Activated CD4-positive, alpha-beta T cell treated with anti-CD3 and anti-CD28 coated beads for 1 hour (primary cell): ENCODE results near the gene ERV3-1.
"Not testable (repeated sequence)": the region's sequence is repeated elsewhere in the genome, so short reads cannot be mapped to it uniquely, and the experiment has no call there.

Experiments
- DNase-seq: peaks from one replicate; pipeline ENCODE4 v3.0.0-alpha.2; 2020

ERV3-1 gene

GRCh38 chr7:65001291-65001814 is 5.1 kb downstream of the ERV3-1 start:
- no peak for DNase-seq

DNA sequence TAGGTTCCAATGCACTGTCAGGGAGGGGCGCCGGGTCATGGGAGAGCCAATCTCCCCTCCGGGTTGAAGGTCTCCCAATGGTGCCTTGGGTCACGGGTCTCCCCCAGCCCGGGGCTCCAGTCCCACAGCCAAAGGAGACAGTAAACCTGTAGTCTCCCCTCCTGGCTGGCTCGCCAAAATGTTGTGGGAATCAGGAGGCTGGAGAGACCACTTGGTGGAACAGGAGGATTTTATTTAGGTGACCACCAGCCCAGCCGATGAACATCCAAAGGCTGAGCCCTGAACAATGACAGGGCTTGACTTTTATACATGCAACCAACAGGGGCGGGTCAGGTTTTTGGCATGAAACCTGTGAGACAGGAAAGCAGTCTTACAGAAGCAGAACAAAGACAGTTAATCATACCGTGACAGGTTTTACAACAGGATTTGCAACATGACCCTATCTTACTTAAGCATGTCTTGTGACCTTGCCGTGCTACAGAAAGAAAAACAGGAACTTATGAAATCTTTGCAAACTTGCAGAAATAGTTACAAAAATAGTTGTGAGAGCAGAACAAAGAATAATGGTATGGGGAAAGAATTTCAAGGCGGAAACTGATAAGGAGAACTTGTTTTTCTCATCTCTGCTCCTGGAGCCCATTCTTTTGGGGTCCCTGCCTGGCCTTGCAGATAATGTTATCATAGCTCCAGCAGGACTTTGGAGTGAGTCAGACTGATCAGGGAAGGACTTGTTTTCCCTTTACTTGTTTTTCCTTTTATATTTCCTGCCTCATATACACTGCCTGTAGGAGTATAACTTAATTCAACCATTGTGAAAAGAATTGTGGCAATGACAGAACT is 7.1 kb downstream of the ERV3-1 start:
- no peak for DNase-seq

DNA sequence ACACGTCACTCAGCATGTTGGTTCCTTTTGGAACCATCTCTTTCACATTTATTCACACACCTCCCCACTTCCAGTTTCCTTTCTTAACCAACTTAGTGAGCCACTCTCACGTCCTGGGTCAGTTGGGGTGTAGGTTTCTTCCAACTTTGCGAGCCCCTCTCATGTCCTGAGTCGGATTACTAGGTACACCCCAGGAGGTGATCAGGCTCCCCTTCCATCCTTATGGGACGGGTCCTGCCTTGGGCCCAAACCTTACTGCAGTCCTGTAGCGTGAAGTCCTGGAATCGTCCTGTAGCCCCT is 7.7 kb downstream of the ERV3-1 start:
- DNase-seq = no peak

GRCh38 chr7:64997927-64998391 is 8.5 kb downstream of the ERV3-1 start:
- DNase-seq = no peak

DNA sequence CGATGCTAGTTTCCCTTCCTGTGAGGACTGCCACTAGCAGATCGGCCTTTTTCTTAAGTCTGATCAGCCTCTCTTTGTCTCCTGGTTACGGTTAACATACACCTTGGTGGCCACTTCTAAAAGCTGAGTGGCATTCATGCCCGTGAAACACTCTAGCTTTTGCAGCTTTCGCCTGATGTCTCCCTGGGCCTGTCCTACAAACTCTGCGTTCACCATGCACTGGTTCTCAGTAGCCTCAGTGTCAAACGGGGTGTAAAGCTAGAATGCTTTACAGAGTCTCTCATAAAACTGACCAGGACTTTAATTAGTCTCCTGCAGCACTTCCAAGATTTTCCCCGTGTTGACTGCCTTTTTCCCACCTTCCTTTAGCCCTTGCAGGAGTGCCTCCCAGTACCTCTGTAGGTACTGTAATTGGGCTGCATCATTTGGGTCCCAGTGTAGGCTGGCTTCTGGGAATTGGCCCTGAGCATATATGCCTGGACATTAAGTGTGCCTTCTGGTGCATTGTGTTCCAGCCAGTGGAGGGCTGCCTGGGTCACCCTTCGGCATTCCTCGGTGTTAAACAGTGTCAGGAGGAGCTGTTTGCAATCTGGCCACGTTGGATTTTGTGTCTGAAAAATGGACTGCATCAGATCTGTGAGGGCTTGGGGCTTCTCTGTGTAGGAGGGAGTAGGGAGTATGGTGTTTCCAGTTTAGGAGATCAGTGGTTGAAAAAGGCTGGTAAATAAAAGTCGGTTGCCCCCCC is 9.2 kb downstream of the ERV3-1 start:
- DNase-seq = no peak

DNA sequence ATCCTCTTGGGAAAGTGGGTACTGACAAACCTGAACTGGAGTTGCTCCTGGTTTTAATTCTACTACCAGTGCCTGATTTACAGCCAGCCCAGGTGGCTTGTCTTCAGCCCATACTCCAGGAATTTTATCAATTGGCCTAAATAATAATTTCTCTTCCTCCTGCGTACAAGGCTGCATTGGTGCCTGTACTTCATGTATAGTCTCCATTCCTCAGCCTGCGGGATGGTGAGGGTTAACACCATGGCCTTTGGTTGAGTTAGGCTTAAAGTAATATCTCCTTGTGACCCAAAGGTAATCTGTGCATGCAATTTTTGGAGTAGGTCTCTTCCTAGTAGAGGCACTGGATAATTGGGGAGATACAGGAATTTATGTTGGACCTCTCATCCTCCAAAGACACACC is 10.2 kb downstream of the ERV3-1 start:
- no peak for DNase-seq

DNA sequence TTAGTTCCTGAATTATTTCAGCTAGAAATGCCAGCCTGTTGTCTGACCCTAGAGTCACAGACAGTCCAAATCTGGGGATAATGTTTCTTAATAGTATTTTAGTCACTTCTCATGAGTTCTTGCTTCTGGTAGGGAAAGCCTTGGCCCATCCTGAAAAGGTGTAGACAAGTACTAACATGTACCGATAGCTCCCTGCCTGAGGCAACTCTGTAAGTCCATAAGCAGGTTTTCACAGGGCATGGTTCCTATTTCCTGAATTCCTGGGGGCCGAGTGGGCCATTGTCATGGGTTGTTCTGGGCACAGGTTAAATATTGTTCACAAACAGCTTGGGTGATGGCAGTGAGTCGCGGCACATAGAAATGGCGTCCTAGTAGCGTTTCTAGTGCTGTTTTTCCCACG is 12.6 kb downstream of the ERV3-1 start:
- no peak for DNase-seq

- no peak for DNase-seq
Measured at GRCh38 chr7:64992971-64993370, 13.5 kb downstream of the ERV3-1 start.

DNA sequence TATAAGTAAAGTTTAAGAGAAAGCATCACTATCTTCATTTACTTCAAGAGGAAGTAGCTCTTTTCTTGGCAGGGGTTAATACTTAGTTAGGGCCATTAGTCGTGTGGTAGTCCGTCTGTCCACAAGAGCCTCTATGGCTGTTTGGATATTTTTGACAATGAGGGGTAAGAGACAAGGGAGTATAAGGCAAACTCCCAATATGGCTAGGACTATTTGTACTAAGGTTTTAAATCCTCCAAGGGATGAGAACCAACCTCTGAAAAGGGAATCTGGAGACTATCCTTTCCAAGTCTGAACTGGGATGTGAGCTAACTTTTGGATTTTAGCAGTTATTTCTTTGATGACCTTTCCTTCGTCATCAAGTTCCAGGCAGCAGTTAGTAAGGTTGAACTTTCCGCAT is 15.6 kb downstream of the ERV3-1 start, which contains the start of gene ZNF117:
Gene ZNF117 (minus strand): TSS at position 101 of the 400 bp plus-strand sequence.
- no peak for DNase-seq

GRCh38 chr7:64990216-64990615 is 16.3 kb downstream of the ERV3-1 start:
- DNase-seq = no peak

- no peak for DNase-seq
Measured at GRCh38 chr7:64978497-64979203, 27.8 kb downstream of the ERV3-1 start.

DNA sequence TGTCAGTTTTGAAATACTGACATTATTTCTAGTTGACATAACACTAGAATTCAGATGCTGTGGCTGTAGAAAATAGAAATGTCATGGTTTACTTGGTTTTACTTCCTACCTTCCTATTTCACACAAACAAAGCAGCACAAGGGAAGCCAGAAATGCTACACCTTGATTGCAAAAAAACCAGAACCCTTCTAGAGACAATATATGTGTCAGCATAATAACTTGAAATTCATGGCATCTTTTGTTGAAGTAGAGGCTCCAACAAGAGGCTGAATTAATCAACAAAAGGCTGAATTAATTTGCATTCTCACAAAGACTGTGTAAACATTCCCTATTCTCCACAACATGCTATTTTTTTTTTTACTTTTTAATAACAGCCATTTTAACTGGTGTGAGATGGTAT is 40.9 kb downstream of the ERV3-1 start:
- no peak for DNase-seq

- DNase-seq = no peak
Measured at GRCh38 chr7:64959072-64959747, 47.3 kb downstream of the ERV3-1 start.

GRCh38 chr7:64951250-64951848 is 55.1 kb downstream of the ERV3-1 start:
- DNase-seq = no peak

- DNase-seq = not testable (repeated sequence)
Measured at GRCh38 chr7:64950673-64951072, 55.8 kb downstream of the ERV3-1 start.

- DNase-seq = not testable (repeated sequence)
Measured at GRCh38 chr7:64948774-64949173, 57.7 kb downstream of the ERV3-1 start.

DNA sequence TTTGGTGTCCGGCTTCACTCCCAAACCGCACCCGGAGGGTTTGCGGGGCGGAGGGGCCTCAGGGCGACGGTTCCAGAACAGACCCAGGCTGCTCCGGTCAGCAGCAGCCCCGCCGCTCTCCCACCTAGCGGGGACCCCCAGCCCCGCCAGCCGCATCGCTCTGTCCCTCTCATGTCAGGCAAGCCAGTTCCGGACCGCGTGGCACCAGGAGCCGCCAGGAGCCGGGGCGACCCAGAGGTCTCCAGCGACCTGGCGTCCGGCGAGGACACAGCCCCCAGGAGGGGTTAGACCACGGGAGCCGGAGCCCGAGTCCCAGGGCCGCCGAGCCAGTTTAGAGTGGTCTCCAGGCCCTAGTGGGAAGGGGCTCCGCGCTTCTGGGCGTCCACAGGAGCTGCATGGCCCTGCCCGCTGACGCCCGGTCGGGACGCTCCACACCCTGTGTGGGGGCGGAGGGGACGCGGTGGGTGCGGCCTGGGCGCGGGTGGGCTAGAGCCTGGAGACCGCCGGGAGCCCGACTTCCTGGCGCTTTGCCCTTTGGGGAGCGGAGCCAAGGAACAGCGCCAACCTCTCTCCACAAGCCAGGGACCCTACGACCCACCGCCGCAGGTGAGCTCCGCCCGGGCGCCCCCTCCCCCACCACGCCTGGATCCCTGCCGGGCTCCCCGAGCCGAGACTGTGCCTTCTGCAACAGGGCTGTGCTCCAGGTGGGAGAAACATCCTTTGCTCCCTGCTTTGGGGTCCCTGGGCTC is 59.1 kb downstream of the ERV3-1 start:
- DNase-seq = no peak

- DNase-seq = no peak
Measured at GRCh38 chr7:64946772-64947171, 59.7 kb downstream of the ERV3-1 start.

DNA sequence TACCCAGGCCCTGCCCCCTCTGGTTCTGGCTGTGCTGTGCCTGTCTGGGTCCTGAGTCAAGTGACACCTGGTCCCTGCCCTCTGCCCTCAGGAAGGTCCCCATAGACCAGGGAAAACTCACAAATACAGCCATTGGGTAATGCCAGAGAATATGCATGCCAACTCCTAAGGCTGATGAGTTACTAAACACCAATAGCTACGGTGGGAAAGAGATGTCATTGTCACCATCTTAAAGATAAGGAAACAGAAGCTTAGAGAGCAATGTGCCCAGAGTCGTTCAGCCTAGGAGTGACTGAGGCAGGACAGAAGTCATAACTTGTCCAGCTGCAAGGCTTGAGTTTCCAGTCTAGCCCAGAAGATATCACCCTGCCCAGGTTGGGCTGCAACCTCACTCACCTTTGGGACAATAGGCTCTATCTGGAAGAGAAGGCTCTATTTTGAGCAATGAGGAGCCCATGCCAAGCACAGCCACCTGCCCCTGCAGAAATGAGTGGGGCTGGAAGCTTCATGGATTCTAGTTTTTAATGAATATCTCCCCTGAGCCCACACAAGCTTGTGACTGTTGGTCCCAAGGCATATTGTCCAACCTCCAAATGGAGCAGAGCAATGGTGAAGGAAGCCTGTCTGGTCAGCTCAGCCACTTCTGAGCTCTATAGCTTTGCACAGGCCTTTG is 60.8 kb downstream of the ERV3-1 start:
- DNase-seq = no peak

DNA sequence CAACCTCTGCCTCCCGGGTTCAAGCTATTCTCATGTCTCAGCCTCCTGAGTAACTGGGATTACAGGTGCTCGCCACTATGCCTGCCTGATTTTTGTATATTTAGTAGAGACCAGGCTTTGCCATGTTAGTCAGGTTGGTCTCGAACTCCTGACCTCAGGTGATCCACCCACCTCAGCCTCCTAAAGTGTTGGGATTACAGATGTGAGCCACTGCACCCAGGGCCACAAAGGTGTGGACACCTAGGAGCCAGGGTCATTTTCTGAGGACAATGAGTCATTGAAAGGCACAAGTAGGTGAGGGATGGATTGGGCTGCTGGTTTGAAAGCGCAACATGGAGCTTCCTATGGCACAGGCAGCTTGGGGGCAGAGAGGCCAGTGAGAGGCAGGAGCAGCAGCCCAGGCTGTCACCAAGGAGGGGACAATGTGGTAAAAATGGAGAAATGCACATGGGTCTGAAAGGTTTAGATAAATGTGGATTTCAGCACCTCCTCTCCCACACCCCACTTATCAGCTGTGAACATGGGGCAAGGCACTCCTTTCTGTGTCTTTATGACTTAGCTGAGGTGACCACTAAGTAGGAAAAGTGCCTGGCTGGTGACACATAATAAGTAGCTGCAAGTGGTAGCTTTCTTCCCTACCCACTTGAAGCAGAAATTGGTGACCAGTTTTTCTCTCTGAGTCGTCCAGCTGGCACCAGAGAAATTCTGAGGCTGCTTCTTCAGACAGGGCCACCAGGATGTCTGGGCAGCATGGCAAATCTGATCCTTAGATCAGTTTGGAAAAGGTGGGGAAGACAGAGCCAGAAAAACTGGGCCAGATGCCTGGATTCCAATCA is 61.6 kb downstream of the ERV3-1 start:
- DNase-seq = not testable (repeated sequence)
